COLO668 (cell line): ENCODE data around the gene GSTP1.

ENCODE experiments used
- DNase-seq: peaks from one replicate; lab custom pipeline; 2025; ENCODE audit not compliant: unreplicated experiment; lab: John Stamatoyannopoulos, UW

Gene GSTP1

GRCh38 chr11:67628710-67629385, 45.2 kb downstream of the GSTP1 start:
- DNase-seq: no peak

GRCh38 chr11:67629386-67630227, 46.0 kb downstream of the GSTP1 start, which contains the start of gene NUDT8:
Gene NUDT8 (minus strand): TSS chr11:67629937. CDS start chr11:67629911, 26 bp downstream.
- peak; percentile 86 for DNase-seq

GRCh38 chr11:67630228-67630942, 46.8 kb downstream of the GSTP1 start:
- peak; percentile 98 for DNase-seq

DNA sequence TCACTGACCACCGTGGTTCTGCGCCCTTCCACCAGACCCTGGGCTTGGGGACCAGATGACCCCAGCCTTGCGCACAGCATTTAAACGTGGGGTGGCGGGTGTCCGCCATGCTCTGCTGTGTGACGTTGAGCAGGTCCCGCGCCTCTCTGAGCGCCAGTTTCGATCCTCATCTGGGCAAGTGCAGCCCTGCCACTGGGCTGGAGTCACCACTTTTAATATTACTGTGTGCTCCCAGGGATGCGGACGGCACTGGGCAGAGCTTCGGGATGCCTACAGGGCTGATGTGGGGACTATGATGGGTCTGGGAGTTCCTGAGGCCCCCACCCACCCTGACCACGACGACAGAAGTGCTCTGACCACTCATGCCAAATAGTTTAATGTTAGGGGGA, 47.3 kb downstream of the GSTP1 start:
- no peak for DNase-seq

DNA sequence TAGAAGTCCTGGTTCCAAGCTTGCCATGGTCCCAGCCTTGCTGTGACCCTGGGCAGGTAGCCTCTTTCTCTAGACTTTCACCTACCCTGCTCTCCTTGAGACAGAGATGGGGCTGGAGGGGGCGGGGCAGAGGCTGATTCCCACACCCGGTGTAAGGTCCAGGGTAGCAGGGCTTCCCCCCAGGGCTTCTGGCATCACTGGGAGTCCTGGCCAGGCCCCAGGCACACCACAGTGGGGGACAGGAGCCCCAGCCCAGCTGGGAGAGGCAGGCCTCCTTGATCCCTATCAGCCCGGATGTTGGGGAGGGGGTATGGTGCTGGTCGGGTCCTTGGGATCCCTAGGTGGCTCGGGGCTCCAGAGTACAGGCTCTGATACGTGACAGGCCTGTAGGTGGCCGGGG, 47.8 kb downstream of the GSTP1 start:
- DNase-seq: no peak

DNA sequence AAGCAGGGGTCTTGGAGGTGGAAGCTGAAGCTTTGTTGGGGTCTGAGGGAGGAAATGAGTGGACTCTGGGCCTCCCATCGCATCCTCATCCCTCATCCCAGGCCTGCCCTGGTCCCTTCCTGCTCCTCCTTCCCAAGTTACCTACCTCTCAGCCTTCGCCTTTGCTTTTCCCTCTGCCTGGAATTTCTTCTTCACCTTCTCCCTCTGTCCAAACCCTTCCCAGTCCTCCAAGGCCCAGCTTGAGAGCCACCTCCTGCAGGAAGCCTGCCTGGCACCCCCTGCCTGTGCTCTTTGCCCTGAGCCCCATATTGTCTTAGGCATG, 48.2 kb downstream of the GSTP1 start:
- no peak for DNase-seq

- DNase-seq: peak; percentile 43
These were observed 48.8 kb downstream of the GSTP1 start for GRCh38 chr11:67632175-67632981.

DNA sequence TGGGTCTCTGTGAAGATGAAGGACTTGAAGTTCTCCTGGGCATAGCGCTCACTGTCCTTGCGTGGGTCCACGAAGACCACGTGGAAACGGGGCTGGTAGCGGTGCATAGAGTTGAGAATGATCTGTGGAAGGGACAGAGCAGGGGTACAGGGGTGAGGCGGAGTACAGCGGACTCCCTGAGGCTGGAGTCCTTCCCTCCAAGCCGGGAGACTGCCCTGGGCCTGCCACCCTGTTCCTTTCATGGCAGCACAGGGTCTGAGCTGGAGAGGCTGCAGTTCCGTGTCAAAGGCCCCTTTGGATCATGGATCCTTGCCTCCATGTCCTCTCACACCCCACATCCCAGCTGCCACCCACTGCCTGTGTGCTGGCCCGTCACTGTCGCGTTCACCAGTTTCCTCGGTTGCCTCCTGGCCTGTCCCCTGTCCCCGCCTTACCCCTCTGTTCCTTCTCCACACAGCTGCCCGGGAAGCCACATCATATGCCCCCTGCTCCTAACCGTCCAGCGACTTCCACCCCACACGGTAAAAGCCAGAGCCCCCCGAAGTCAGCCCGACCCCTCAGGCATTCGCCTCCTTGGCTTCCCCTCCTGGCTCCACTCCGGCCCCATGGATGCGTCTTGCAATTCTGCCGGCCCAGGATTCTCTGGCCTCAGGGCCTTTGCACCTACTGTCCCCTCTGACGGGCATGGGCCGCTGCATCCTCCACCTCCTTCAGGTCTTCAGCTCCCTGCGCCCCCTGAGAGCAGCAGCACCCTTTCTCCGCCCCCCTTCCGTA, 49.6 kb downstream of the GSTP1 start:
- DNase-seq: no peak

DNA sequence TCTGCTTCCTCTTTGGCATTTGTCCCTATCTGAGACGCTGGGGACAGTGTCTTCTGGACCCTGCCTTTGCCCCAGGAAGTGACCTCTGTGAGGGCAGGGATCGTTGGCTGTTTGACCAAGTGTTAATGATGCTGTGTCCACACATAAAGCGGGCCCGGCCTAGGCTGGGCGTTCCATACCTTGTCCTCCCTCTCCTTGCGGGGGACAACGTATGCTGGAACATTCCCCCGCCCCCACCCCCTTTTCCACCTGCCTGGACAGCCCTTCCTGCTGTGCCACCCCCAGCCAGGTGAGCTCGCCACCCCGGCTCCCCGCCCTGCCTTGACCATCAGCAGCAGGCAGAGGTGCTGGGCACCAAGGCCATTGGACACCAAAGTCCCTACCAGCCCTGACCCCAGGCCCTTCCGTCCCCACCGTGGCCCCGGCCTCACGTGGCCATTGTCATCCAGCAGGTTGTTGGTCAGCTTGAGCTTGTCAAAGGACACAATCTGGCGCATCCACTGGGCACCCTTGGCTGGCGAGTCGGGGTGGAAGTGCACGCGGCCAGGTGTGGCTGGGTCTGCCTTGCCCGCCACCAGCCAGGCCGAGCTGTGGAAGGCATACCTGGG, 50.2 kb downstream of the GSTP1 start:
- DNase-seq: no peak

- peak; percentile 74 for DNase-seq
These were observed 51.0 kb downstream of the GSTP1 start for GRCh38 chr11:67634366-67635230.

- no peak for DNase-seq
These were observed 51.6 kb downstream of the GSTP1 start for GRCh38 chr11:67635231-67635521.
